Naive thymus-derived CD4-positive, alpha-beta T cell (primary cell): ENCODE data around the gene CAPZA1. TPM values are rescaled to one million over a fixed set of nuclear protein-coding genes. Genes with fewer than 3 reads are reported as not detected.
A peak's percentile ranks its signal among the peaks of the same experiment; 100 is the strongest.

Experiments
- ATAC-seq: fragments of 150-1000 bp; cut with Tn5 transposase; 2 replicates; pipeline ENCODE4 v1.10.0; 2021; ENCODE audit warnings: mild to moderate bottlenecking, moderate library complexity
- CTCF ChIA-PET: fragments of 350-600 bp; sonication (Branson Sonifier 250); formaldehyde crosslinking; loops from one replicate; lab custom pipeline; 2021; ENCODE audit warnings: antibody characterized with exemption; lab: Charles Lee
- POLR2A ChIA-PET: fragments of 350-600 bp; sonication (Branson Sonifier 250); formaldehyde crosslinking; loops from one replicate; lab custom pipeline; 2021; ENCODE audit warnings: antibody characterized with exemption, inconsistent platforms; lab: Charles Lee
- DNase-seq, 9 donors: peaks; one replicate each; pipeline versions ENCODE4 v3.0.0 to v3.0.0-alpha.2; 2020 to 2022; ENCODE audit warnings: mixed read lengths in 1 of 9
- H3K27ac ChIP-seq: one replicate; pipeline ENCODE4 v1.7.0; 2013; ENCODE audit warnings: mild to moderate bottlenecking, low read depth, low read length, moderate library complexity
- H3K27me3 ChIP-seq, 2 donors: one replicate each; pipeline ENCODE4 v1.7.0; 2013; ENCODE audit warnings: low read length in 2 of 2, mild to moderate bottlenecking in 2 of 2, moderate library complexity in 2 of 2; ENCODE audit not compliant: control insufficient read depth in 2 of 2, insufficient read depth in 2 of 2
- H3K36me3 ChIP-seq, 3 experiments: 1 replicate in 2 of 3; 2 replicates in 1 of 3; pipeline ENCODE4 v1.7.0; 2013; ENCODE audit warnings: low read length in 3 of 3, mild to moderate bottlenecking in 3 of 3, moderate library complexity in 1 of 3; ENCODE audit not compliant: insufficient read depth in 3 of 3, control insufficient read depth in 2 of 3
- H3K4me1 ChIP-seq, 2 donors: one replicate each; pipeline ENCODE4 v1.7.0; 2013; ENCODE audit warnings: low read length in 2 of 2, mild to moderate bottlenecking in 2 of 2, moderate library complexity in 1 of 2; ENCODE audit not compliant: control insufficient read depth in 2 of 2, insufficient read depth in 2 of 2
- H3K4me3 ChIP-seq: 2 replicates; pipeline ENCODE4 v1.7.0; 2013; ENCODE audit warnings: mild to moderate bottlenecking, low read length
- H3K9me3 ChIP-seq, 3 experiments: 1 replicate in 2 of 3; 2 replicates in 1 of 3; pipeline ENCODE4 v1.7.0; 2013; ENCODE audit warnings: low read length in 3 of 3; ENCODE audit not compliant: control insufficient read depth in 2 of 3
- H3K27ac Mint-ChIP-seq, 9 donors: one replicate each; pipeline ENCODE4 v1.8.0; 2020 to 2022; ENCODE audit warnings: mixed read lengths in 9 of 9, mild to moderate bottlenecking in 8 of 9, moderate library complexity in 5 of 9, inconsistent platforms in 2 of 9
- H3K27me3 Mint-ChIP-seq, 5 donors: one replicate each; pipeline ENCODE4 v1.8.0; 2021 to 2022; ENCODE audit warnings: mixed read lengths in 5 of 5, mild to moderate bottlenecking in 1 of 5
- H3K36me3 Mint-ChIP-seq, 5 donors: one replicate each; pipeline ENCODE4 v1.8.0; 2020 to 2022; ENCODE audit warnings: mixed read lengths in 5 of 5, mild to moderate bottlenecking in 3 of 5, inconsistent platforms in 1 of 5
- H3K4me1 Mint-ChIP-seq, 7 donors: one replicate each; pipeline ENCODE4 v1.8.0; 2020 to 2022; ENCODE audit warnings: mixed read lengths in 7 of 7, mild to moderate bottlenecking in 3 of 7, inconsistent platforms in 1 of 7
- H3K4me3 Mint-ChIP-seq, 10 donors: one replicate each; pipeline ENCODE4 v1.8.0; 2020 to 2022; ENCODE audit warnings: mild to moderate bottlenecking in 10 of 10, mixed read lengths in 10 of 10, moderate library complexity in 6 of 10, inconsistent platforms in 2 of 10
- H3K9me3 Mint-ChIP-seq, 11 donors: one replicate each; pipeline ENCODE4 v1.8.0; 2020 to 2022; ENCODE audit warnings: mixed read lengths in 11 of 11, mild to moderate bottlenecking in 4 of 11, inconsistent platforms in 1 of 11, moderate library complexity in 1 of 11
- intact Hi-C, 2 donors: fragments of 100-400 bp; cut with micrococcal nuclease; formaldehyde crosslinking; loops; one replicate each; pipeline ENCODE4 v1.15.1; 2023
- polyA plus RNA-seq, 2 donors: library from polyadenylated mRNA; unstranded; fragments of 300-500 nt; fragmentation: Illumina TruSeq; gene quantifications; one replicate each; pipeline ENCODE4 v1.2.3, GENCODE V29; 2021
- total RNA-seq, 6 experiments: library from RNA in 5 of 6; stranded (reverse) in 5 of 6; gene quantifications; 1 replicate in 5 of 6; 2 replicates in 1 of 6; pipeline ENCODE4 v1.2.3 and lab custom pipeline; 2021 to 2026

Gene CAPZA1
- total and polyA plus RNA-seq, 7 experiments from 2014 or later = 114 to 237 (median 135) TPM

DNA sequence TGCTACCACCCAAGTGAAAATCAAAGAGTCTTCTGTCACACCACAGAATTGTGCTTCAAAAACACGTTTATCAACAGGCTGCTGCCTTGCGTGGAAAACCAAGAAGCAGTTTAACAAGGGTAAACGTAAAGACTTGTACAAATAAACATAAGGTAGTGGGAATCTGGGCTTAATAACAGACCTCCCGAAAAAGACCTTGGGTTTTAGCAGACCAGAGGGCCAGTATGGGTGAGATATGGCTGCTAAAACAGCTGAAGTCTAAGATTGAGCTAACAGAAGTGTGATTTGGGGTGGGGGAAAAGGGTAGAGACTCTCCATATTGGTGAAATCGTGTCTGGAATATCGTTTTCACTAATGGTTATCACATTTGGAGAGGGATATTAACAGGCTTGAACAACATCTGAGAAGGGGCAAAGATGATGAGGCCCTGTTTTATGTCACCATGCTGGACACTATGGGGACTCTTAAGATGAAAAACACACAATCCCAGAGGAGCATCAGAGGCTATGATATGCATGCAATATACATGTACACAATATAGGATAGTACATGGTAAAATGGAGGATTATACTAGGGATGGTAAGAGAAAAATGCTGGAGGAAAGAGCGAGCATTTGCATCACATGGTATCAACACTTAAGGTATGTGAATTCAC is 56.2 kb downstream of the CAPZA1 start:
- Mint-ChIP-seq H3K4me3 (peak overlapping the region; percentile 83 to 99 (median 86)), H3K27ac (peak overlapping the region; percentile 19 to 92 (median 82)), H3K4me1 (peaks cover 38 to 64% (median 62%) of the 10 kb centered on the region in 7 donors), H3K9me3 (peaks cover 0 to 3% (median 0%) of the 10 kb centered on the region in 11 donors), H3K27me3 (no peaks in the 10 kb centered on the region), H3K36me3 (peaks cover 0 to 41% (median 10%) of the 10 kb centered on the region in 5 donors)
- POLR2A ChIA-PET = interaction anchor here (0.5 to 5.6 kb wide), 7 partner anchors 21 to 1256 kb away, joined by 3 to 76 read pairs (median 3); partner anchors contain the start of genes CAPZA1, PPM1J and ST7L
- peak overlapping the region; percentile 88 for H3K27ac ChIP-seq
- H3K4me1 ChIP-seq = peaks cover 17 to 19% of the 10 kb centered on the region in 2 donors
- H3K36me3 ChIP-seq = peaks cover 0 to 8% (median 8%) of the 10 kb centered on the region in 3 experiments
- intact Hi-C loops = loop anchor here (1.0 to 10.0 kb wide), 4 partner anchors 31 to 281 kb away; partner anchors contain the start of genes WNT2B (in 2 of the 2), CTTNBP2NL (in 1 of the 2), PPM1J (in 1 of the 2) and RHOC (in 1 of the 2)
- ATAC-seq = no peak
- H3K4me3 ChIP-seq = peak overlapping the region; percentile 92
- DNase-seq = no peak
- CTCF ChIA-PET = interaction anchor here (0.6 to 1.9 kb wide), 3 partner anchors 26 to 40 kb away, joined by 3 to 5 read pairs (median 4); no protein-coding TSS in a partner anchor
- no peaks in the 10 kb centered on the region for H3K9me3 ChIP-seq
- H3K27me3 ChIP-seq = no peaks in the 10 kb centered on the region

DNA sequence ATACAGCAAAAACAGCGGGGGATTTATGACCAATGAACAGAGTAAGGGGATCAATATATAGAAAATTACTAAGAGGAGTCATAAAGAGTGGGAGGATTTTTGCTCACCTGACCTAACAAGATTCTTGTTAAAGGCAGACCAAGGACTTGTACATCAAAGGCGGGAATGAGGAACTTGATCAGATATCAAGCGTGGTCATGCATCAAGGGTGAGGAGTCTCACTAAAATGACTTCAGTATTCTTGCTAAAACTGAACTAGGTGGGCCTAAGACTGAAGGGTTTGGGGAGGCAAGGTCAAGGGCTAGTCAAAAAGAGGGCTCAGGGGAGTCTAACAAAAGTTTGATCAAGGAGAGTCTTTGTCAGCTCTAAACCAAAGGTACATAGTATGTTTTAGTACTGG is 56.9 kb downstream of the CAPZA1 start:
- CTCF ChIA-PET = interaction anchor here (0.6 to 1.8 kb wide), 2 partner anchors 39 to 141 kb away, joined by 3 to 4 read pairs; no protein-coding TSS in a partner anchor
- peak overlapping the region in 8 of 9 donors; percentile 19 to 86 (median 60) for H3K27ac Mint-ChIP-seq
- no peak overlapping the region for H3K4me3 ChIP-seq
- no peak overlapping the region for H3K27ac ChIP-seq
- H3K9me3 ChIP-seq = no peaks in the 10 kb centered on the region
- no peaks in the 10 kb centered on the region for H3K27me3 ChIP-seq
- no peaks in the 10 kb centered on the region for H3K27me3 Mint-ChIP-seq
- H3K4me1 Mint-ChIP-seq = peaks cover 38 to 64% (median 60%) of the 10 kb centered on the region in 7 donors
- H3K9me3 Mint-ChIP-seq = peaks cover 0 to 3% (median 0%) of the 10 kb centered on the region in 11 donors
- intact Hi-C loops = loop anchor here (10.0 kb wide), 2 partner anchors 172 to 282 kb away; partner anchors contain the start of genes WNT2B (in 2 of the 2) and CTTNBP2NL (in 1 of the 2)
- DNase-seq = no peak
- no peak for ATAC-seq
- H3K36me3 Mint-ChIP-seq = peaks cover 0 to 37% (median 13%) of the 10 kb centered on the region in 5 donors
- H3K36me3 ChIP-seq = peaks cover 0 to 8% (median 2%) of the 10 kb centered on the region in 3 experiments
- POLR2A ChIA-PET = interaction anchor here (1.9 to 5.6 kb wide), 2 partner anchors 39 to 59 kb away, joined by 7 to 76 read pairs; partner anchors contain the start of genes CAPZA1, PPM1J and ST7L
- peak overlapping the region; percentile 83 to 99 (median 86) for H3K4me3 Mint-ChIP-seq
- peaks cover 17 to 19% of the 10 kb centered on the region in 2 donors for H3K4me1 ChIP-seq

DNA sequence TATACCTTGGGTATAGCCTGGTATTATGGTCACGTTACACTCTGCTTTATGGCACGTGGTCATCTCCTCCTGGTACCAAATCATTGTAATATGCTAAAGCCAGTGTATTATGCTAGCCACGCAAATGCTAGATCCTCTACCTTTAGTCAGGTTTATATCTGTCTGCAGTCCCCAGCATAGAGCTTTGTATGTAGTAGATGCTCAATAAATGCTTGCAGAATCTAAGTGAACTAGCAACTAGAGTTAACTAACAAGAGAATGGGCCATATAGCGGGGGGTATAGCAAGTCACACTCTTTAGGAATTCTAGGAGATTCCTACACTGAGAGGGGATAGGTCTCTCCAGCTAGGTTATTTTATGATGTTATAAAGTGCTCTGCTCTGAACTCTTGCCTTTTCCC is 57.9 kb downstream of the CAPZA1 start:
- Mint-ChIP-seq H3K4me3 (peak overlapping the region in 1 of 10 donors; percentile 31), H3K27me3 (no peaks in the 10 kb centered on the region), H3K36me3 (peaks cover 0 to 38% (median 17%) of the 10 kb centered on the region in 5 donors), H3K4me1 (peaks cover 38 to 64% (median 62%) of the 10 kb centered on the region in 7 donors), H3K9me3 (peaks cover 0 to 3% (median 0%) of the 10 kb centered on the region in 11 donors), H3K27ac (peak overlapping the region in 1 of 9 donors; percentile 34)
- peaks cover 17 to 19% of the 10 kb centered on the region in 2 donors for H3K4me1 ChIP-seq
- POLR2A ChIA-PET = no interaction called here
- no peak for ATAC-seq
- no peaks in the 10 kb centered on the region for H3K27me3 ChIP-seq
- H3K4me3 ChIP-seq = no peak overlapping the region
- intact Hi-C loops = loop anchor here (10.0 kb wide), 2 partner anchors 173 to 283 kb away; partner anchors contain the start of genes WNT2B (in 2 of the 2) and CTTNBP2NL (in 1 of the 2)
- CTCF ChIA-PET = interaction anchor here (0.8 kb wide), 2 partner anchors 27 to 43 kb away, joined by 3 read pairs; no protein-coding TSS in a partner anchor
- no peak for DNase-seq
- H3K36me3 ChIP-seq = peaks cover 0 to 8% (median 0%) of the 10 kb centered on the region in 3 experiments
- H3K27ac ChIP-seq = no peak overlapping the region
- no peaks in the 10 kb centered on the region for H3K9me3 ChIP-seq

DNA sequence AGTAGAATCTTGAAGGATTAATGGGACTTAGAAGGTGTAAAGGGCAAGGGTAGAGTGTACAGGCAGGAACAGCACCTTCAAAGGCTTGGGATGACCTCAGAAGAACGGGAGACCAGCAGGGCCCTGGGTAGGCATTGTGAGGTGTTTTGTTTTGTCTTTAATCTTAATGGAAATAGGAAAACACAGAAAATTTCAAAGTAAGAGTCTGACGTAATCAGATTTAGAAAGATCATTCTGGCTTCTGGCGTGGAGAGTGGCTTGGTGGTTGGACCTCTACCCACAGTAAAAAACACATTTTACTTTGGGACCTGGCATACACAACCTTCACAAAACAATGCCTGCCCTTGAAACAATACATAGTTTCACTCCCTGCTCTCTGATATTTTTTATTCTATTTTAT is 59.0 kb downstream of the CAPZA1 start:
- no peak for DNase-seq
- peaks cover 0 to 39% (median 18%) of the 10 kb centered on the region in 5 donors for H3K36me3 Mint-ChIP-seq
- ATAC-seq = no peak
- no peak overlapping the region for H3K4me3 Mint-ChIP-seq
- H3K4me1 ChIP-seq = peaks cover 16 to 17% of the 10 kb centered on the region in 2 donors
- no peak overlapping the region for H3K4me3 ChIP-seq
- intact Hi-C loops = loop anchor here (10.0 kb wide), 2 partner anchors 174 to 284 kb away; partner anchors contain the start of genes WNT2B (in 2 of the 2) and CTTNBP2NL (in 1 of the 2)
- ChIA-PET CTCF (no interaction called here), POLR2A (interaction anchor here (0.5 kb wide), 1 partner anchor 18 kb away, joined by 3 read pairs; no protein-coding TSS in a partner anchor)
- peak overlapping the region in 3 of 9 donors; percentile 8 to 63 (median 14) for H3K27ac Mint-ChIP-seq
- no peaks in the 10 kb centered on the region for H3K27me3 ChIP-seq
- H3K9me3 Mint-ChIP-seq = peaks cover 0 to 3% (median 0%) of the 10 kb centered on the region in 11 donors
- H3K36me3 ChIP-seq = peaks cover 0 to 8% (median 0%) of the 10 kb centered on the region in 3 experiments
- H3K4me1 Mint-ChIP-seq = peaks cover 32 to 56% (median 52%) of the 10 kb centered on the region in 7 donors
- H3K9me3 ChIP-seq = no peaks in the 10 kb centered on the region
- no peaks in the 10 kb centered on the region for H3K27me3 Mint-ChIP-seq
- no peak overlapping the region for H3K27ac ChIP-seq

DNA sequence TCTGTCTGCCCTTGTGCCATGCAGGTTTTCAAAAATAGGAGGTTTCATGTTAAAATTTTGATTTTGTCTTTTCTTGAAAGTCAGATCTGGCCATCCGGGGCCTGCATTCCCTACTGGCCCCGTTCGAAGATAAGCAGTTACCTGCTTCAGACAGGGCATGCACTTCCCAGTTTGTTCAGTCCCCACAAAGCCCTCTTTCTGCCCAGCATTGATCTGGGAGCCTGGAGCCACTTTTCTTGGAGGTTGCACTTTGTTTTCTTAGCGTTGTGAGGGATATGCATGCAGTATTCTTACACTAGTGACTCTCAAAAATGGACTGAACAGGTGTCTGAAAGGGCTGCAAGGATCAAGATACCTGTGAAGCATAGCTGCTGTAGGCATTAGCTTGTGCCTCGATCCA is 66.3 kb downstream of the CAPZA1 start:
- ChIA-PET CTCF (interaction anchor here (0.6 kb wide), 1 partner anchor 1573 kb away, joined by 3 read pairs; no protein-coding TSS in a partner anchor), POLR2A (interaction anchor here (1.3 kb wide), 1 partner anchor 12 kb away, joined by 4 read pairs; no protein-coding TSS in a partner anchor)
- Mint-ChIP-seq H3K27me3 (no peaks in the 10 kb centered on the region), H3K4me3 (no peak overlapping the region), H3K27ac (no peak overlapping the region), H3K36me3 (peaks cover 0 to 17% (median 10%) of the 10 kb centered on the region in 5 donors), H3K9me3 (no peaks in the 10 kb centered on the region), H3K4me1 (peaks cover 4 to 14% (median 10%) of the 10 kb centered on the region in 7 donors)
- Histone ChIP-seq H3K27me3 (no peaks in the 10 kb centered on the region), H3K9me3 (no peaks in the 10 kb centered on the region), H3K4me3 (no peak overlapping the region), H3K27ac (no peak overlapping the region), H3K4me1 (no peaks in the 10 kb centered on the region), H3K36me3 (peaks cover 0 to 37% (median 5%) of the 10 kb centered on the region in 3 experiments)
- no peak for DNase-seq
- no peak for ATAC-seq
- intact Hi-C loops = no loop called here

DNA sequence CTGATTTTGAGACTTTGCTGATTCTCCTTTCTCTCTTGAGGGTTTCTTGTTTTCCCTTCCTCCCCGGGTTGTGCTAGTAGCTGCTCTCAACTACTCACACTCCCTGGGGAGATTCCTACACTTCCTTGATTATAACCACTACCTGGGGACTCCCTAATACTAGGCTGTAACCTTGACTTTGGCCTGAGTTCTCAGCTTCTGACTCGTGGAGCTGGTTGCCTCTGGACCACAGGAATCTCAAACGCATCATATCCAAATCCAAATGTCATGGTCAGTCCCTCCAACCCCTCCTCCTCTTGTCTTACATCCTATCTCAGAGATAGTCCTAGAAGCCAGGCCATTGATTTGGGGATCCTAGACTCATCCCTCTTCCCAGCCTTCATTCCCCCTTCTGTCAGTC is 66.8 kb downstream of the CAPZA1 start:
- ATAC-seq (no peak), DNase-seq (no peak)
- ChIA-PET POLR2A (interaction anchor here (1.3 kb wide), 1 partner anchor 13 kb away, joined by 4 read pairs; no protein-coding TSS in a partner anchor), CTCF (no interaction called here)
- peaks cover 4 to 14% (median 10%) of the 10 kb centered on the region in 7 donors for H3K4me1 Mint-ChIP-seq
- H3K9me3 ChIP-seq = no peaks in the 10 kb centered on the region
- H3K27me3 Mint-ChIP-seq = no peaks in the 10 kb centered on the region
- H3K4me3 ChIP-seq = no peak overlapping the region
- H3K27ac Mint-ChIP-seq = peak overlapping the region in 2 of 9 donors; percentile 12 to 14
- no peak overlapping the region for H3K27ac ChIP-seq
- peaks cover 0 to 17% (median 10%) of the 10 kb centered on the region in 5 donors for H3K36me3 Mint-ChIP-seq
- intact Hi-C loops = no loop called here
- no peaks in the 10 kb centered on the region for H3K27me3 ChIP-seq
- H3K4me1 ChIP-seq = no peaks in the 10 kb centered on the region
- no peaks in the 10 kb centered on the region for H3K9me3 Mint-ChIP-seq
- H3K36me3 ChIP-seq = peaks cover 0 to 42% (median 5%) of the 10 kb centered on the region in 3 experiments
- no peak overlapping the region for H3K4me3 Mint-ChIP-seq
